Astrocyte (in vitro differentiated cells and primary cell): ENCODE measurements around the gene MARCHF9. TPM values are rescaled to one million over a fixed set of nuclear protein-coding genes. Genes with fewer than 3 reads are reported as not detected.
A peak's percentile ranks its signal among the peaks of the same experiment; 100 is the strongest.
"Not testable (repeated sequence)": the region's sequence is repeated elsewhere in the genome, so short reads cannot be mapped to it uniquely, and the experiment has no call there.

Experiments
- DNase-seq: peaks from one replicate; pipeline ENCODE4 v3.0.0-alpha.2; 2010; ENCODE audit warnings: low read depth
- FAIRE-seq: peaks from 2 replicates; lab custom pipeline; 2011; peaks lifted over from hg19 to GRCh38; lab: Jason Lieb, UNC
- H2AFZ ChIP-seq: 2 replicates; pipeline ENCODE4 v1.6.0; 2012; ENCODE audit warnings: low read depth, low read length, inconsistent platforms
- H3K27ac ChIP-seq: 2 replicates; pipeline ENCODE4 v1.5.1; 2011; ENCODE audit warnings: low read depth, low read length, inconsistent platforms
- H3K27me3 ChIP-seq: 2 replicates; pipeline ENCODE4 v1.6.0; 2011; ENCODE audit warnings: low read length, inconsistent platforms; ENCODE audit not compliant: insufficient read depth
- H3K36me3 ChIP-seq: 2 replicates; pipeline ENCODE4 v1.5.1; 2011; ENCODE audit warnings: low read length, inconsistent platforms; ENCODE audit not compliant: insufficient read depth
- H3K4me1 ChIP-seq: 2 replicates; pipeline ENCODE4 v1.5.1; 2011; ENCODE audit warnings: low read length, inconsistent platforms; ENCODE audit not compliant: insufficient read depth
- H3K4me2 ChIP-seq: 2 replicates; pipeline ENCODE4 v1.6.0; 2012; ENCODE audit warnings: low read length, inconsistent platforms
- H3K4me3 ChIP-seq: 2 replicates; pipeline ENCODE4 v1.5.1; 2011; ENCODE audit warnings: low read depth, mild to moderate bottlenecking, low read length, inconsistent platforms; ENCODE audit not compliant: insufficient read depth
- H3K79me2 ChIP-seq: 2 replicates; pipeline ENCODE4 v1.6.0; 2012; ENCODE audit warnings: mild to moderate bottlenecking, low read length, inconsistent platforms; ENCODE audit not compliant: insufficient read depth
- H3K9ac ChIP-seq: 2 replicates; pipeline ENCODE4 v1.6.0; 2012; ENCODE audit warnings: mild to moderate bottlenecking, low read length, inconsistent platforms
- H3K9me3 ChIP-seq: 2 replicates; pipeline ENCODE4 v1.5.1; 2012; ENCODE audit warnings: low read depth, mild to moderate bottlenecking, low read length, inconsistent platforms; ENCODE audit not compliant: insufficient read depth
- H4K20me1 ChIP-seq: 2 replicates; pipeline ENCODE4 v1.6.0; 2012; ENCODE audit warnings: low read length, inconsistent platforms; ENCODE audit not compliant: insufficient read depth
- H3K27ac Mint-ChIP-seq: one replicate; pipeline ENCODE4 v1.8.0; 2021; ENCODE audit warnings: mild to moderate bottlenecking, mixed read lengths; ENCODE audit not compliant: unreplicated experiment
- H3K27me3 Mint-ChIP-seq: one replicate; pipeline ENCODE4 v1.8.0; 2021; ENCODE audit warnings: low read depth, mixed read lengths; ENCODE audit not compliant: unreplicated experiment
- H3K36me3 Mint-ChIP-seq: one replicate; pipeline ENCODE4 v1.8.0; 2021; ENCODE audit warnings: low read depth, mixed read lengths; ENCODE audit not compliant: unreplicated experiment
- H3K4me1 Mint-ChIP-seq: one replicate; pipeline ENCODE4 v1.8.0; 2021; ENCODE audit warnings: low read depth, mixed read lengths; ENCODE audit not compliant: unreplicated experiment
- H3K4me3 Mint-ChIP-seq: one replicate; pipeline ENCODE4 v1.8.0; 2021; ENCODE audit warnings: mild to moderate bottlenecking, moderate library complexity, mixed read lengths; ENCODE audit not compliant: unreplicated experiment
- H3K9me3 Mint-ChIP-seq: one replicate; pipeline ENCODE4 v1.8.0; 2021; ENCODE audit warnings: mild to moderate bottlenecking, mixed read lengths; ENCODE audit not compliant: unreplicated experiment
- EZH2 ChIP-seq: IDR thresholded peaks from 2 replicates; pipeline ENCODE4 v1.6.1; 2012; ENCODE audit warnings: mild to moderate bottlenecking, low read length, inconsistent platforms; ENCODE audit not compliant: insufficient read depth
- total RNA-seq: library from RNA; stranded (reverse); gene quantifications from 2 replicates; pipeline ENCODE4 v1.2.1, GENCODE V29; 2021
- TF ChIP-seq, protein P1 (sequence below): IDR thresholded peaks from 2 replicates; pipeline ENCODE4 v1.5.1; 2011; ENCODE audit warnings: low read depth, mild to moderate bottlenecking, inconsistent platforms, low read length, moderate library complexity; ENCODE audit not compliant: insufficient read depth

Gene MARCHF9
- total RNA-seq, 1 donor from 2014 or later, result 13.0 TPM

DNA sequence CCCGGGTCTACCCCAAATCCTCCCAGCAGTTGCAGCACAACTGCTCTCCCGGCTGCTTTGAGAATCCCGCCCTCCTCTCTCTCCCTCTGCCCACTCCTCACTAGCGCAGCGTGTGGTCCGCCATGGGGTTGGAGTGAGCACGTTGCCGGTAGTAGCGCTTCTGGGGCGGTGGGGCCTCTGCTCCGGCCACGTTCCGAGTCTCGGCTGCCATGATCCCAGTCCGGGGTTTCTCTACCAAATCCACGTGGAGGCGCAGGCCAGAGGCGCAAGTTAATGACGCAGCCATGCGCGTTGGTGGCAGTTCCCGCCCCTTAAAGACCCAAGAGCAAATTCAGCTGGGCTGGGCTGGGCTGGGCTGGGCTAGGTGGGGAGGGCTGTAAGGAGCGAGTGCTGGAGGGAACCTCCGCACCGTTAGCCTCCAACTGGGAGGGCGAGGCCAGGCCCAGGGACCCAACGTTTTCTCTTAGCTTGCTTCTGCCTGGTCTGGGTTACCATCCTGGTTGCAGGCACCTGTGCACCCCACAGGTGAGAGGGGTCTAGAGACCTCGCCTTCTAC is 17.0 kb downstream of the MARCHF9 start, which contains the start of gene METTL1:
Gene METTL1 (minus strand): TSS at position 233 of the 556 bp plus-strand sequence. CDS start 22 bp downstream, at position 211.
- peaks cover 9% of the 10 kb centered on the region for H3K27me3 Mint-ChIP-seq
- no peak for FAIRE-seq
- no peak for TF ChIP-seq EZH2
- TF ChIP-seq, protein P1, sequence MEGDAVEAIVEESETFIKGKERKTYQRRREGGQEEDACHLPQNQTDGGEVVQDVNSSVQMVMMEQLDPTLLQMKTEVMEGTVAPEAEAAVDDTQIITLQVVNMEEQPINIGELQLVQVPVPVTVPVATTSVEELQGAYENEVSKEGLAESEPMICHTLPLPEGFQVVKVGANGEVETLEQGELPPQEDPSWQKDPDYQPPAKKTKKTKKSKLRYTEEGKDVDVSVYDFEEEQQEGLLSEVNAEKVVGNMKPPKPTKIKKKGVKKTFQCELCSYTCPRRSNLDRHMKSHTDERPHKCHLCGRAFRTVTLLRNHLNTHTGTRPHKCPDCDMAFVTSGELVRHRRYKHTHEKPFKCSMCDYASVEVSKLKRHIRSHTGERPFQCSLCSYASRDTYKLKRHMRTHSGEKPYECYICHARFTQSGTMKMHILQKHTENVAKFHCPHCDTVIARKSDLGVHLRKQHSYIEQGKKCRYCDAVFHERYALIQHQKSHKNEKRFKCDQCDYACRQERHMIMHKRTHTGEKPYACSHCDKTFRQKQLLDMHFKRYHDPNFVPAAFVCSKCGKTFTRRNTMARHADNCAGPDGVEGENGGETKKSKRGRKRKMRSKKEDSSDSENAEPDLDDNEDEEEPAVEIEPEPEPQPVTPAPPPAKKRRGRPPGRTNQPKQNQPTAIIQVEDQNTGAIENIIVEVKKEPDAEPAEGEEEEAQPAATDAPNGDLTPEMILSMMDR, result no peak

DNA sequence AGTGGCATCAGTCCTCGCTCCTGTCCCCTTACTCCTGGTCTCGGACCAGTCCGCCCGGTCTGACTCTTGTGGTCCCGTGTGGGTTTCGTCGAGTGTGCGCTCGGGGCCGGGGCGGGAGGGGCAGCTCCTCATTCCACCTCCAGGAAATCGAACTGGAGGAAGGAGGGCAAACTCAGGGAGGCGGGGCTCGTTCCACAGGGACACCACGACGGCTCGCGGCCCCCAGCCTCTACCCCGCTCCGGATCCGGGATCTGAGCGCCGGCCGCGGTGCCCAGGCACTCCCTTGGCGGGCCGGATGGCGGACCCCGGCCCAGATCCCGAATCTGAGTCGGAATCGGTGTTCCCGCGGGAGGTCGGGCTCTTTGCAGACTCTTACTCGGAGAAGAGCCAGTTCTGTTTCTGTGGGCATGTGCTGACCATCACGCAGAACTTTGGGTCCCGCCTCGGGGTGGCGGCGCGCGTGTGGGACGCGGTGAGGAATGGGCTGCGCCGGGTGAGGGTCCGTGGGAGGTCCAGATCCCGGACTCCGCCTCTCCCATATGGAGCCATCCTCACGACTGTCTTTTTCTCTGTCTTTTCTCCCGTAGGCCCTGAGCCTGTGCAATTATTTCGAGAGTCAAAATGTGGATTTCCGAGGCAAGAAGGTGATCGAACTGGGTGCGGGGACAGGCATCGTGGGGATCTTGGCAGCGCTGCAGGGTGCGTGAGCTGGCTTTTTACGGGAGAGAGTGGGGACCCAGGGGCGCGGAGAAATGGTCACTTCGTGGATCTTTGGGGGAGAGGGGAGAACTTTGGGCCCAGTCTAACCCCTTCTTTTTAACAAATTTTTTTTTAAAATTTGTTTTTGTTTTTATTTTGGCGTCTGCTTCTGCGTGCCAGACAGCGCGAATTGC is 17.8 kb downstream of the MARCHF9 start, which contains the start of gene EEF1AKMT3:
Gene EEF1AKMT3 (plus strand): TSS at position 186 of the 894 bp plus-strand sequence. CDS start 111 bp downstream, at position 297.
- peaks cover 2% of the 10 kb centered on the region for H3K27me3 Mint-ChIP-seq
- FAIRE-seq (no peak), DNase-seq (no peak)
- TF ChIP-seq, protein P1, result no peak
- TF ChIP-seq EZH2, result no peak
- Histone ChIP-seq H2AFZ (peak within 1 kb of the TSS; percentile 97), H3K27me3 (no peaks in the 10 kb centered on the region), H3K27ac (peak within 1 kb of the TSS; percentile 96), H3K4me3 (peak within 1 kb of the TSS; percentile 85), H3K9me3 (no peaks in the 10 kb centered on the region), H3K36me3 (peaks cover 2% of the 10 kb centered on the region), H4K20me1 (no peaks in the 10 kb centered on the region), H3K4me2 (peak within 1 kb of the TSS; percentile 95), H3K4me1 (peaks cover 9% of the 10 kb centered on the region), H3K9ac (peak within 1 kb of the TSS; percentile 97), H3K79me2 (peaks cover 16% of the 10 kb centered on the region)
- H3K9me3 Mint-ChIP-seq, result no peaks in the 10 kb centered on the region
- H3K36me3 Mint-ChIP-seq, result peaks cover 18% of the 10 kb centered on the region
- H3K4me1 Mint-ChIP-seq, result peaks cover 6% of the 10 kb centered on the region
- H3K27ac Mint-ChIP-seq, result peak within 1 kb of the TSS; percentile 99
- H3K4me3 Mint-ChIP-seq, result peak within 1 kb of the TSS; percentile 86

More for the DNA sequence above, 17.0 kb downstream of the MARCHF9 start, which contains the start of gene METTL1:
- H3K27ac Mint-ChIP-seq, result peak within 1 kb of the TSS; percentile 99
- H3K9me3 Mint-ChIP-seq, result no peaks in the 10 kb centered on the region
- peak; percentile 94 for DNase-seq
- Histone ChIP-seq H3K79me2 (peaks cover 16% of the 10 kb centered on the region), H3K9me3 (no peaks in the 10 kb centered on the region), H3K9ac (peak within 1 kb of the TSS; percentile 97), H3K27me3 (peaks cover under 1% of the 10 kb centered on the region), H4K20me1 (no peaks in the 10 kb centered on the region), H2AFZ (peak within 1 kb of the TSS; percentile 97), H3K27ac (peak within 1 kb of the TSS; percentile 96), H3K36me3 (peaks cover 2% of the 10 kb centered on the region), H3K4me1 (peaks cover 12% of the 10 kb centered on the region), H3K4me3 (peak within 1 kb of the TSS; percentile 85), H3K4me2 (peak within 1 kb of the TSS; percentile 95)
- peaks cover 18% of the 10 kb centered on the region for H3K36me3 Mint-ChIP-seq
- peak within 1 kb of the TSS; percentile 86 for H3K4me3 Mint-ChIP-seq
- H3K4me1 Mint-ChIP-seq, result peaks cover 6% of the 10 kb centered on the region

DNA sequence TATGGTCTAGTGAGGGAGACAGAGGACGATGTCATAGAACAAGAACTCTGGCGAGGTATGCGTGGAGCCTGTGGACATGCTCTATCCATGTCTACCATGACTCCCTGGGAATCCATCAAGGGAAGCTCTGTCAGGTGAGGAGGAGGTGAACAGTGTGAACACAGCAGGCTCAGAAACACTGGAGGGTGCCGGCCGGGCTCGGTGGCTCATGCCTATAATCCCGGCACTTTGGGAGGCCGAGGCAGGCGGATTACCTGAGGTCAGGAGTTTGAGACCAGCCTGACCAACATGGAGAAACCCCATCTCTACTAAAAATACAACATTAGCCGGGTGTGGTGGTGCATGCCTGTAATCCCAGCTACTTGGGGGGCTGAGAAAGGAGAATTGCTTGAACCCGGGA is 19.7 kb downstream of the MARCHF9 start:
- H3K9me3 ChIP-seq, H3K9me3 Mint-ChIP-seq, H3K27ac ChIP-seq, FAIRE-seq, H3K4me3 ChIP-seq, H3K4me1 ChIP-seq, H3K4me1 Mint-ChIP-seq, H3K9ac ChIP-seq, H2AFZ ChIP-seq, H3K27ac Mint-ChIP-seq, H3K27me3 Mint-ChIP-seq, H3K4me2 ChIP-seq, H3K36me3 ChIP-seq, H3K27me3 ChIP-seq, DNase-seq, H4K20me1 ChIP-seq: not testable (repeated sequence)
- H3K36me3 Mint-ChIP-seq, result peaks cover 13% of the 10 kb centered on the region
- peaks cover 16% of the 10 kb centered on the region for H3K79me2 ChIP-seq
- H3K4me3 Mint-ChIP-seq, result peak overlapping the region; percentile 63
